IMR-90 (cell line): ENCODE measurements around the gene LONRF3. TPM values are rescaled to one million over a fixed set of nuclear protein-coding genes. Genes with fewer than 3 reads are reported as not detected.

Source experiments
- ATAC-seq: fragments of 200-7000 bp; cut with Tn5 transposase; 2 replicates; pipeline ENCODE4 v1.9.1; 2020; ENCODE audit warnings: low read depth, mild to moderate bottlenecking, moderate library complexity
- BruUV-seq: library from RNA; stranded (reverse); fragments of 400-500 nt; replicated peaks from 2 replicates; lab custom pipeline; 2021; lab: Mats Ljungman, UMichigan
- CTCF ChIA-PET: fragments of 300-600 bp; formaldehyde crosslinking; extraction: SDS; loops from one replicate; lab custom pipeline; 2021; ENCODE audit warnings: antibody characterized with exemption; lab: Yijun Ruan, JAX
- POLR2A ChIA-PET: fragments of 300-600 bp; sonication (Branson Sonifier 250); formaldehyde crosslinking; loops from one replicate; lab custom pipeline; 2022; ENCODE audit warnings: antibody characterized with exemption; ENCODE audit not compliant: unreplicated experiment; lab: Charles Lee
- DNase-seq: peaks from one replicate; pipeline ENCODE4 v3.0.0; 2013
- H2AFZ ChIP-seq: replicated peaks from 2 replicates; pipeline ENCODE3; 2013; ENCODE audit warnings: low read length, mild to moderate bottlenecking; ENCODE audit not compliant: poor library complexity
- H2AK5ac ChIP-seq: 2 replicates; pipeline ENCODE4 v1.6.1; 2013; ENCODE audit warnings: low read depth, low read length, inconsistent platforms
- H2AK9ac ChIP-seq: replicated peaks from 2 replicates; pipeline ENCODE3; 2013; ENCODE audit warnings: mild to moderate bottlenecking, low read depth, low read length, moderate library complexity; ENCODE audit not compliant: poor library complexity
- H2BK120ac ChIP-seq: 2 replicates; pipeline ENCODE4 v1.6.1; 2013; ENCODE audit warnings: low read depth, low read length, inconsistent platforms
- H2BK15ac ChIP-seq: 3 replicates; pipeline ENCODE4 v1.6.1; 2013; ENCODE audit warnings: low read depth, low read length, inconsistent platforms
- H2BK20ac ChIP-seq: 2 replicates; pipeline ENCODE4 v1.6.1; 2013; ENCODE audit warnings: low read depth, mild to moderate bottlenecking, inconsistent platforms, low read length, moderate library complexity
- H2BK5ac ChIP-seq: 2 replicates; pipeline ENCODE4 v1.6.1; 2013; ENCODE audit warnings: mild to moderate bottlenecking, low read depth, low read length, inconsistent platforms; ENCODE audit not compliant: poor library complexity, severe bottlenecking
- H3K14ac ChIP-seq: replicated peaks from 2 replicates; pipeline ENCODE4 v1.6.1; 2013; ENCODE audit warnings: low read depth, low read length, inconsistent platforms
- H3K18ac ChIP-seq: 2 replicates; pipeline ENCODE4 v1.6.1; 2013; ENCODE audit warnings: low read depth, low read length, control low read depth
- H3K23ac ChIP-seq: 2 replicates; pipeline ENCODE4 v1.6.1; 2013; ENCODE audit warnings: low read depth, low read length, inconsistent platforms
- H3K27ac ChIP-seq: 2 replicates; pipeline ENCODE4 v1.5.1; 2013; ENCODE audit warnings: mild to moderate bottlenecking, control low read depth, low read length; ENCODE audit not compliant: insufficient read depth
- H3K27me3 ChIP-seq: 2 replicates; pipeline ENCODE4 v1.6.1; 2013; ENCODE audit warnings: low read length; ENCODE audit not compliant: control insufficient read depth, insufficient read depth
- H3K36me3 ChIP-seq: 2 replicates; pipeline ENCODE4 v1.6.1; 2013; ENCODE audit warnings: low read length, mixed read lengths; ENCODE audit not compliant: control insufficient read depth, insufficient read depth
- H3K4ac ChIP-seq: 2 replicates; pipeline ENCODE4 v1.6.1; 2013; ENCODE audit warnings: low read depth, low read length, inconsistent platforms
- H3K4me1 ChIP-seq: 2 replicates; pipeline ENCODE4 v1.6.1; 2013; ENCODE audit warnings: low read length, mixed read lengths; ENCODE audit not compliant: control insufficient read depth, insufficient read depth
- H3K4me2 ChIP-seq: 2 replicates; pipeline ENCODE4 v1.6.1; 2013; ENCODE audit warnings: low read depth, mild to moderate bottlenecking, control low read depth, low read length, moderate library complexity
- H3K4me3 ChIP-seq: 2 replicates; pipeline ENCODE4 v1.5.1; 2013; ENCODE audit warnings: low read depth, mild to moderate bottlenecking, control low read depth, low read length, moderate library complexity; ENCODE audit not compliant: insufficient read depth
- H3K56ac ChIP-seq: 2 replicates; pipeline ENCODE4 v1.6.1; 2013; ENCODE audit warnings: low read length, inconsistent platforms; ENCODE audit not compliant: insufficient read depth; ENCODE audit errors: extremely low read depth
- H3K79me1 ChIP-seq, 2 experiments: 2 replicates each; pipeline ENCODE4 v1.6.1; 2013; ENCODE audit warnings: low read length in 2 of 2, inconsistent platforms in 1 of 2, low read depth in 1 of 2
- H3K9ac ChIP-seq: 2 replicates; pipeline ENCODE4 v1.6.1; 2013; ENCODE audit warnings: low read depth, low read length, control low read depth
- H3K9me1 ChIP-seq: 2 replicates; pipeline ENCODE4 v1.6.1; 2013; ENCODE audit warnings: low read length, inconsistent platforms; ENCODE audit not compliant: insufficient read depth
- H3K9me3 ChIP-seq: 2 replicates; pipeline ENCODE4 v1.6.1; 2013; ENCODE audit warnings: low read length; ENCODE audit not compliant: control insufficient read depth, insufficient read depth
- H4K20me1 ChIP-seq: 2 replicates; pipeline ENCODE4 v1.6.1; 2013; ENCODE audit warnings: low read length, inconsistent platforms; ENCODE audit not compliant: insufficient read depth
- H4K5ac ChIP-seq: 2 replicates; pipeline ENCODE4 v1.6.1; 2013; ENCODE audit warnings: mild to moderate bottlenecking, low read depth, low read length, control low read depth
- H4K8ac ChIP-seq, 2 experiments: 2 replicates each; pipeline ENCODE4 v1.6.1; 2013; ENCODE audit warnings: low read depth in 2 of 2, low read length in 2 of 2, control low read depth in 1 of 2, inconsistent platforms in 1 of 2
- H4K91ac ChIP-seq: 2 replicates; pipeline ENCODE4 v1.6.1; 2013; ENCODE audit warnings: low read depth, low read length, inconsistent platforms; ENCODE audit not compliant: insufficient read depth
- BHLHE40 ChIP-seq: fragments of 150-350 bp; IDR thresholded peaks from 2 replicates; pipeline ENCODE4 v1.6.1; 2016; ENCODE audit warnings: mild to moderate bottlenecking, low read depth, low read length
- CEBPB ChIP-seq: IDR thresholded peaks from 2 replicates; pipeline ENCODE4 v1.6.1; 2012; ENCODE audit warnings: low read depth, low read length, improper control_type of control experiment
- CHD1 ChIP-seq: IDR thresholded peaks from 2 replicates; pipeline ENCODE4 v1.6.1; 2012; ENCODE audit warnings: low read depth, low read length, improper control_type of control experiment
- CTCF ChIP-seq: conservative IDR thresholded peaks from 2 replicates; pipeline ENCODE4 v1.5.1; 2012; ENCODE audit warnings: mild to moderate bottlenecking, low read depth, low read length, improper control_type of control experiment
- FOS ChIP-seq: fragments of 150-350 bp; IDR thresholded peaks from 2 replicates; pipeline ENCODE4 v1.6.1; 2016; ENCODE audit warnings: low read depth, low read length
- MAFK ChIP-seq: IDR thresholded peaks from 2 replicates; pipeline ENCODE4 v1.6.1; 2012; ENCODE audit warnings: low read depth, low read length, improper control_type of control experiment
- MAZ ChIP-seq: IDR thresholded peaks from 2 replicates; pipeline ENCODE4 v1.6.1; 2012; ENCODE audit warnings: low read depth, mild to moderate bottlenecking, low read length, improper control_type of control experiment, moderate library complexity, borderline replicate concordance
- POLR2A ChIP-seq: IDR thresholded peaks from 2 replicates; pipeline ENCODE4 v1.6.1; 2012; ENCODE audit warnings: mild to moderate bottlenecking, low read depth, low read length
- RAD21 ChIP-seq: IDR thresholded peaks from 2 replicates; pipeline ENCODE4 v1.6.1; 2012; ENCODE audit warnings: low read length, improper control_type of control experiment
- RCOR1 ChIP-seq: IDR thresholded peaks from 2 replicates; pipeline ENCODE4 v1.6.1; 2012; ENCODE audit warnings: mild to moderate bottlenecking, low read length, improper control_type of control experiment; ENCODE audit not compliant: insufficient replicate concordance
- RFX5 ChIP-seq: IDR thresholded peaks from 2 replicates; pipeline ENCODE4 v1.8.0; 2012; ENCODE audit warnings: low read depth, mild to moderate bottlenecking, low read length, moderate library complexity
- SMC3 ChIP-seq: fragments of 150-350 bp; IDR thresholded peaks from 2 replicates; pipeline ENCODE4 v1.6.1; 2016; ENCODE audit warnings: low read depth, mild to moderate bottlenecking, antibody characterized with exemption, low read length, moderate library complexity
- USF2 ChIP-seq: fragments of 150-350 bp; IDR thresholded peaks from 2 replicates; pipeline ENCODE4 v1.6.1; 2017; ENCODE audit warnings: mild to moderate bottlenecking, antibody characterized with exemption, low read length, low read depth
- WGBS, 2 experiments: methylation state at CpG; one replicate each; pipeline versions ENCODE4 v1.1.5 to v1.1.7; 2013; ENCODE audit warnings: missing lambda C conversion rate in 2 of 2; ENCODE audit not compliant: insufficient read length in 1 of 2; ENCODE audit errors: extremely low coverage in 2 of 2; 5-methylcytosine and 5-hydroxymethylcytosine counted together
- dilution Hi-C: fragments of 300-500 bp; cut with HindIII; formaldehyde crosslinking; loops from one replicate; pipeline ENCODE4 v1.14.3; 2018; ENCODE audit warnings: low sequenced_read_pairs; ENCODE audit not compliant: unreplicated experiment
- in situ Hi-C: fragments of 300-500 bp; cut with MboI; formaldehyde crosslinking; loops from 3 replicates; pipeline ENCODE4 v1.14.3; 2019; ENCODE audit warnings: low sequenced_read_pairs, inconsistent platforms, mixed read lengths
- intact Hi-C: fragments of 100-400 bp; cut with micrococcal nuclease; formaldehyde crosslinking; loops from 2 replicates; pipeline ENCODE4 v1.10.0; 2022
- polyA plus RNA-seq, 3 experiments: library from polyadenylated mRNA; depleted of rRNA; stranded (reverse); fragments of >200 nt; gene quantifications; 2 replicates each; pipeline ENCODE4 v1.2.3, GENCODE V29; 2012; ENCODE audit warnings: low replicate concordance in 1 of 3
- total RNA-seq: library from RNA; depleted of rRNA; stranded (reverse); fragments of >200 nt; gene quantifications from 2 replicates; pipeline ENCODE4 v1.2.3, GENCODE V29; 2012

Gene LONRF3
- total and polyA plus RNA-seq, 2 of the 4 experiments (the other 2 are of a cell fraction), result not detected

- Histone ChIP-seq H3K23ac (no peak overlapping the region), H2BK15ac (no peak overlapping the region), H3K4me1 (no peaks in the 10 kb centered on the region), H3K27me3 (peaks cover 4% of the 10 kb centered on the region), H3K4me2 (no peak overlapping the region), H4K20me1 (no peaks in the 10 kb centered on the region), H4K91ac (no peak overlapping the region), H2AK5ac (no peak overlapping the region), H4K5ac (no peak overlapping the region), H3K9me1 (no peaks in the 10 kb centered on the region), H3K36me3 (no peaks in the 10 kb centered on the region), H3K14ac (no peak overlapping the region), H3K4me3 (no peak overlapping the region), H3K9ac (no peak overlapping the region), H2AK9ac (no peak overlapping the region), H2BK20ac (no peak overlapping the region), H3K18ac (no peak overlapping the region), H2AFZ (no peak overlapping the region), H3K9me3 (no peaks in the 10 kb centered on the region), H3K27ac (no peak overlapping the region), H3K4ac (no peak overlapping the region), H2BK120ac (no peak overlapping the region), H2BK5ac (no peak overlapping the region), H3K56ac (no peak overlapping the region), H4K8ac (no peak overlapping the region), H3K79me1 (no peaks in the 10 kb centered on the region)
- ChIA-PET POLR2A (no interaction called here), CTCF (no interaction called here)
- no TSS peak for BruUV-seq
- WGBS, 2 experiments, result no CpG with 5 or more reads among the region's 4 CpGs
- no peak for DNase-seq
- dilution Hi-C loops (no loop called here), intact Hi-C loops (no loop called here), in situ Hi-C loops (no loop called here)
- TF ChIP-seq CTCF (no peak), RFX5 (no peak), SMC3 (no peak), FOS (no peak), USF2 (no peak), CHD1 (no peak), CEBPB (no peak), MAZ (no peak), RAD21 (no peak), POLR2A (no peak), MAFK (no peak), BHLHE40 (no peak), RCOR1 (no peak)
- ATAC-seq, result no peak
Observed at GRCh38 chrX:118961866-118962560, 12.4 kb upstream of the LONRF3 start.
